Neutrophil (primary cell): Measurements from ENCODE around the gene TESMIN.

Experiments
- H3K27ac ChIP-seq: fragments of 200-600 bp; sonication (generic); 2 replicates; pipeline ENCODE4 v1.5.1; 2016; ENCODE audit warnings: mild to moderate bottlenecking, moderate library complexity
- H3K27me3 ChIP-seq: fragments of 200-600 bp; sonication (generic); 2 replicates; pipeline ENCODE4 v1.6.0; 2016; ENCODE audit warnings: mild to moderate bottlenecking
- H3K36me3 ChIP-seq: fragments of 200-600 bp; sonication (generic); 2 replicates; pipeline ENCODE4 v1.5.1; 2017
- H3K4me1 ChIP-seq, 2 experiments: fragments of 200-600 bp in 1 of 2; sonication (generic) in 1 of 2; 1 replicate in 1 of 2; 2 replicates in 1 of 2; pipeline versions ENCODE4 v1.5.1 to v1.6.1; 2013 to 2016; ENCODE audit warnings: low read depth in 1 of 2, low read length in 1 of 2, mild to moderate bottlenecking in 1 of 2, moderate library complexity in 1 of 2; ENCODE audit not compliant: control insufficient read depth in 1 of 2, insufficient read depth in 1 of 2
- H3K4me3 ChIP-seq, 2 experiments: fragments of 200-600 bp in 1 of 2; sonication (generic) in 1 of 2; 1 replicate in 1 of 2; 2 replicates in 1 of 2; pipeline ENCODE4 v1.5.1; 2013 to 2016; ENCODE audit warnings: low read depth in 1 of 2, low read length in 1 of 2, mild to moderate bottlenecking in 1 of 2, moderate library complexity in 1 of 2
- H3K9me3 ChIP-seq: fragments of 200-600 bp; sonication (generic); 2 replicates; pipeline ENCODE4 v1.5.1; 2016
- CTCF ChIP-seq: fragments of 200-600 bp; sonication (generic); IDR thresholded peaks from 2 replicates; pipeline ENCODE4 v1.5.1; 2016; ENCODE audit warnings: antibody characterized with exemption

TESMIN gene

GRCh38 chr11:68722143-68722542 lies 29.2 kb downstream of the TESMIN start:
- TF ChIP-seq CTCF = no peak
- no peaks in the 10 kb centered on the region for H3K9me3 ChIP-seq
- H3K27me3 ChIP-seq = no peaks in the 10 kb centered on the region

GRCh38 chr11:68721075-68721474 lies 30.2 kb downstream of the TESMIN start:
- no peak overlapping the region for H3K27ac ChIP-seq
- H3K27me3 ChIP-seq = no peaks in the 10 kb centered on the region
- no peaks in the 10 kb centered on the region for H3K9me3 ChIP-seq
- H3K36me3 ChIP-seq = no peaks in the 10 kb centered on the region
- TF ChIP-seq CTCF = no peak
- peaks cover 16 to 23% of the 10 kb centered on the region in 2 experiments for H3K4me1 ChIP-seq
- no peak overlapping the region for H3K4me3 ChIP-seq

More at GRCh38 chr11:68722143-68722542, 29.2 kb downstream of the TESMIN start:
- no peak overlapping the region for H3K4me3 ChIP-seq
- peaks cover 9 to 12% of the 10 kb centered on the region in 2 experiments for H3K4me1 ChIP-seq
- H3K36me3 ChIP-seq = no peaks in the 10 kb centered on the region
- no peak overlapping the region for H3K27ac ChIP-seq

GRCh38 chr11:68715456-68716122 lies 35.7 kb downstream of the TESMIN start:
- Histone ChIP-seq H3K36me3 (peaks cover 31% of the 10 kb centered on the region), H3K9me3 (no peaks in the 10 kb centered on the region), H3K27me3 (no peaks in the 10 kb centered on the region), H3K4me3 (no peak overlapping the region), H3K4me1 (peaks cover 15 to 24% of the 10 kb centered on the region in 2 experiments), H3K27ac (peak overlapping the region; percentile 22)
- no peak for TF ChIP-seq CTCF

DNA sequence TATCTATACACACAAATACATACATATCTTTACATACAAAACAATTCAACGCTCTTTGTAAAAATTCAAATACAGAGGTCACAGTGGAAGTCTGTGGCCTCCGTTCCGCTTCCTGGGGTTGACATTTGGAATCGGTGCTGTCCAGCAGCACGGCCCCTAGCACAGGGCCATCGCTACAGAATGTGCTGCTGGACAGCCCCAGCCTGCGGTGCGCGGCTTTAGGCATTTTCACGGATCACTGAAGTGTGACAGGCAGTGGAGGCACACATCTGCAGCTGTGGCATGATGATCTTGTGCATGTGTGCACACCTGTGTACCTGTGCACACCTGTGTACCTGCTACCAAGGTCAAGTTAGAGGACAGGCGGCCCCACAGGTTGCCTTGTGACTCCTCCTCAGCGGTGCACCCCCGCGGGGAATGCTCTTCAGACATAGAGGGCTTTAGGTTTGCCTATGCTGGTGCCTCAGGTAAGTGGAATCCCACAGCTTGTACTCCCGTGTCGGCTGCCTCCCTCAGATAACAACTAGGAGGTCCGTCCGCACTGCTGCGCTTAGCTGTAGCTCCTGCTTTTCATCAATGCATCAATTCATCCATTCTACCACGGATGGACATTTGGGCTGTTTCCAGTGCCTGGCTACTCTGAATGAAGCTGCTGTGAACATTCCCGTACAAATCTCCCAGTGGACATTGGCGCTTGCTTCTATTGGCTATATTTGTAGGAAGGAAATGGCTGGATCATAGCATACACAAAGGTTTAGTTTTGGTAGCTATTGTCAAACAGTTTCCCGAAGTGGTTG lies 37.1 kb downstream of the TESMIN start:
- Histone ChIP-seq H3K27ac (no peak overlapping the region), H3K36me3 (peaks cover 35% of the 10 kb centered on the region), H3K4me1 (peaks cover 15 to 24% of the 10 kb centered on the region in 2 experiments), H3K9me3 (no peaks in the 10 kb centered on the region), H3K4me3 (no peak overlapping the region), H3K27me3 (no peaks in the 10 kb centered on the region)
- no peak for TF ChIP-seq CTCF

GRCh38 chr11:68711114-68711513 lies 40.2 kb downstream of the TESMIN start:
- H3K36me3 ChIP-seq = peaks cover 59% of the 10 kb centered on the region
- TF ChIP-seq CTCF = no peak
- no peak overlapping the region for H3K4me3 ChIP-seq
- peaks cover 8 to 9% of the 10 kb centered on the region in 2 experiments for H3K4me1 ChIP-seq
- no peak overlapping the region for H3K27ac ChIP-seq
- no peaks in the 10 kb centered on the region for H3K27me3 ChIP-seq
- H3K9me3 ChIP-seq = no peaks in the 10 kb centered on the region
